Eye (tissue), 1 donor: ENCODE measurements around the gene GPC3.

ENCODE experiments used
- DNase-seq: peaks from one replicate; pipeline ENCODE4 v3.0.0-alpha.2; 2015

GPC3 gene

DNA sequence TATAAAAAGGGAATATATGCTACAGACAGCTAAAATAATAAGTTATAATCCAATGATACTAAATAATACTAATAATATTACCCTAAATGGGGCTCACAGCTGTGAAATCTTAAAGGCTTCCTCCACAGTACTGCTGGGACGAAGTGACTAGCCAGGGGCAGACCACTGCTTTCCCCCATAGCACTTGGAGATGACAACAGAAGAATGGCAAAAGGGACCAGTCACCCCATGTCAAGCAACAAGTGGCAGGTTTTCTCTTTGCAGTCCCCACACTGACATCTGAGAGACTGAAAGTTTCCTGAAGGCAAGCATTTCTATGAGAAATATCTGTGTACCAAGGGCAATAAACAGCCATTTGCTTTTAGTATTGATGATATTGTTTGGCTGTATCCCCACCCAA is 396.6 kb downstream of the GPC3 start:
- DNase-seq: no peak

DNA sequence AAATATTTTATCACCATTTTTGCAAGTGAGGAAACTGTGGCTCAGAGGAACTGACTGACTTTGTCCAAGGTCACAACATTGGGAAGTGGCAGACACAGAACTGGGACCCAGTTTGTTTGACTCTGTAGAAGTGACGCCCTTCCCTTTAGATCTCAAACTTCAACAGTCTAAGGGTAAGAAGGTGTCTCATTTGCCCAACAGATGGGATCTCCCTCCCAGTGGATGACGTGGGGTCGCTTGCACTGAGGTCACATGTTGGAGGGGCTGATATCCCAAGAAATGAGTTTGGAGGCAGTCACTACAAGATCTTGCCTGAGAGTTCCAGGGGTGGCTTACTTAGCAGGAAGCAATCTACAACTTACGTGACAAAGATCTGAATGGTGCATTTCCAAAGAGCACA is 397.6 kb downstream of the GPC3 start:
- DNase-seq: no peak

DNA sequence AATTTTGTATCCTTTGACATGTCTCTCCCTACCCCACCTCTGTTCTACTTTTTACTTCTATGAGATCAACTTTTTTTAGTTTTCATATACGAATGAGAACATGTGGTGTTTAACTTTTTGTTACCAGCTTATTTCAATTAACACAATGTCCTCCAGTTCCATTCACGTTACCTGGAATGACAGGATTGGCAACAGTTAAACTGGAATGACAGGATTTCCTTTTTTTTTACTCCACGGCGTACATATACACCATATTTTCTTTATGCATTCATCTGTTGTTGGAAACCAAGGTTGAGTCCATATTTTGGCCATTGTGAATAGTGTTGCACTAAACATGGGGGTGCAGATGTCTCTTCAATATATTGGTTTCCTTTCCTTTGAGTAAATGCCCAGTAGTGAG is 398.3 kb downstream of the GPC3 start:
- no peak for DNase-seq

DNA sequence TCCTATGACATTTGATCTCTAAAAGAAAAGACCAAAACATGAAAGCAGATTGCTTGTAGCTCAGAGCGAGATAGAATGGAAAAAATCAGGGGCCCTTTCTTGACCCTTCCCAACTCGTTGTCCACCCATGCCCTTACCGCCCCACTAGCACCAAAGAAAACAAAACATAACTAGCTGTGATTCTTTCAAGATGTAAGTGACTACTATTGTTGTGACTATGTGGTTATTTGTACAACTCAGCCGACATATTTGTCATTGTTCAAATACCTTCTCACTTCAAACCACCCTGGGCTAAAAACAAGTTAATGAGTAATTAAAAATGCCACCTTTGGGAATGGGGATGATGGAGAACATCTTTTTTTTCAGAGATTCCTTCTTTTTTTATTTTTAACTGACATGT is 399.0 kb downstream of the GPC3 start:
- DNase-seq: no peak

DNA sequence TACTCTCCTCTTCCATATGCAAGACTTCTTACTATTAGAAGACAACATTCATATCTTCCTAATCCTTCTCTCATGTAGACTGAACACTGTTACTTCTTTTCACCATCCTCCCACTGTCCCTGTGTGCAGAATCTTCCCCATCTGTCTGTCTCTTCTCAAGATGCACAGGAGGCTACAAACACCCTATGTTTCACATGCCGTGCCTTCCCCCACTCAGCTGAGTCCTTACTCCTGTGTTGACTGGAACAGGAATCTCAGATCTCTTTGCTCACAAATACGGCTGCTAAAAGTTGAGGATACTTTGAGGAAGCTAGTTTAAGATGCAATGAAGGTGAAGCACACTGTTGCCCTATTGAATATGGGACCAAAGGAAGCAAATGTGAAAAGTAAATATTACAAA is 401.6 kb downstream of the GPC3 start:
- DNase-seq: no peak

DNA sequence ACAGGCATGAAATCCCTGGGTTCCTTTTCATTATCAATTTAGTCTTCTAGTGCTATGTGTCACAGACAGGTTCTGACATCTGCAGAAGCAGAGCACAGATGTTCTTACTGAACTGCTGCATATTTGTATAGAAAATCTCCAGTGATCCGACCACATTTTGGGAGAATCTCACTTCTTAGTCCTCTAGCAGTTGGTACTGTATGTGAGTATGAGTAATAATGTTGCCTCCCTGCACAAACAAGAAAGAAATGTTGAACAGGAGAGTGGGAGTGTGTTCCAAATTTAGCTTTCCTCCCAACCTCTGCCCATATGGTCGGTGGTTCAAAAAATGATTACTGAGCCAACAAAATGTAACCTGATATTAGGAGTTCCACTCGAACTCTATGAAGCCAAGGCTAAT is 404.8 kb downstream of the GPC3 start:
- DNase-seq: no peak

DNA sequence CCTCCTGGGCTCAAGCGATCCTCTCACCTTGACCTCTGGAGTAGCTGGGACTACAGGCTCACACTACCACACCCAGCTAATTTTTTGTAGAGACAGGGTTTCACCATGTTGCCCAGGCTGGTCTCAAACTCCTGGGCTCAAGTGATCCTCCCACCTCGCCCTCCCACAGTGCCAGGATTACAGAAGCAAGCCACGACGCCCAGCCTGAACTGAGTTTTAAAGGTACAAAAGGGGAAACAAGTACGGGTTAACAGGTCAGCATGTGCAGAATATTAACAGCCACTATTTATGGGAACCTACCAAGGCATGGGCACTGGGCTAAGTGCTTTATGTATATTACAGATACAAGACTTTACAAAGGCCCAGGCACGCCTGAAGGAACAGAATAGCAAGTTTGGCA is 405.8 kb downstream of the GPC3 start:
- DNase-seq: no peak

DNA sequence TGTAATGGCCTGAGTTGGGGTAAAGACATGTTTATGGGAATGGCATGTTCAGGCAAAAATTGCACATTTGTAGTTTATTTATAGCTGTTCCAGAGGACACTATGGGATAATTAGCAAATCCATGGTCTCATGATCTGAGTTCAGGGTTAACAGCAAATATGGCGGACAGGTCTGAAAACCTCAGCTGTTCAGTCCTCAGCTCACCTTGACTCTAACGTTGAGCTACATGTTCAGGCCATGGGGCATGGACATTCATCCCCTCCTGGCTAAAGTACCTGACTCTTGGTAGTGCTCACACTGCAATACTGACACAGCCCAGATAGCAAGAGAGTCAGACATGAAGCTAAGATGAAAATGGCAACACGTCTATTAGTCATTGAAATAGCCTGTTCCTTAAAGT is 408.5 kb downstream of the GPC3 start:
- no peak for DNase-seq

DNA sequence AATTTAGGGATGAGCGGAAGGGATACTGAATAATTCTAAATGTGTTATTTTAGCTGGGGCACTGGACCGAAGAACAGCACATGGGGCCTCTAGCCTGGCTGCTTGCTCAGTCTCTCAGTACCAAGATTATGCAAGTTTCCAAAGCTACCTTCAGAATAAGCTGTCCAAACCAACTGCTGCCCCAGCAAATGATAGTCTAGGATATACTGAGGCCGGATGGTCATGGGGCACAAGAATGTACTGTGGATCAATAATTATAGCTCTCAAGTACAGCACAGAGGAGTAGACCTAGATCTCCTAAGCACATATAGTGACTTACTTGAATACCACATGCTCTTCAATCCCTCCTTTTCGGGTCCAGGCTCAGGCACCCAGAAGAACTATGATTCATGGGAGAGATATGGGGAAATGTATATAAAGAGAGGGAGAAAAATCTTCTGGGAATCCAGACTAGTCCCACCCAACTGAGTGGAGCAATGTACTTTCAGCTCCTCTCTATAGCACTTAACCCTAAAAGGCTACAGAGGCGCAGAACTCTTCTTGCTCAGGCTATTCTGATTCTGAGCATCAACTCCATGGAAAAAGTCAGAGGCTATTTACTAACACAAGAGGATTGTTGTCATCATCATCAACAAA is 409.8 kb downstream of the GPC3 start:
- DNase-seq: no peak

DNA sequence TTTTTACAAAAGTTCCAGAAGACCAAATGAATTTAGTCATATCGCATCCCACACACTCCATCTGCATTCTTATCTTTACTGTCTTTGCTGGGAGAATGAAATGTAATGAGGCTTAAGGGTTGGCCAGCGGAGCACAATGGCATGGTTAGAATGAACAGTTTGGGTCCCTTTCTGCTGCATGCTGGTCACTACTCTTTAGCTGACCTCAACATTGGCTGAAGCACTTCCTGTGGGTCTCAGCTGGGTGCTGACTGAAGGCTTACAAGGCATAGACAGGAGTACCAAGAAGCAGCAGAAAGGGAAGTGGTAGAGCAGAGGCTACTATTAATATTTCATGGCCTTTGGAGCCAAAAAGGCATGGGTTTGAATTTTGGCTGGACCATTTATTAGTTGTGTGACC is 410.7 kb downstream of the GPC3 start:
- DNase-seq: no peak

DNA sequence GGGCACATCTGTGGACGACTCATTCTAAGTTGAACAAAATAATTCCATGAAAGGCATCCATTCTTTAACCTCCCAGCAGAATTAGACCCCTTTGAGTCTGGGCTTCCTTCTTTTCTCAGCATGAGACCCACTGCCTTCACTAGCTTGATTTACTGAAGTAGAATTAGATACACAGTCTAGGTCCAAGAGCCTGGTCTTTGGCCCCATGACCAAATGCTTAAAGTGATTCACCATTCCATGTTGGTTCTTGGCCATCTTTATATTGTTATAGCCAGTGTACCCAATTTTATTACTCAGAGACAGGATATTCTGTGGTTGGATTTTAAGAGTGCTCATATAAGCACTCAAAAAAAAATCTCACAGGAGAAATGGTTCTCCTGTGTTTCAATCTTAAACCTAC is 414.8 kb downstream of the GPC3 start:
- no peak for DNase-seq

DNA sequence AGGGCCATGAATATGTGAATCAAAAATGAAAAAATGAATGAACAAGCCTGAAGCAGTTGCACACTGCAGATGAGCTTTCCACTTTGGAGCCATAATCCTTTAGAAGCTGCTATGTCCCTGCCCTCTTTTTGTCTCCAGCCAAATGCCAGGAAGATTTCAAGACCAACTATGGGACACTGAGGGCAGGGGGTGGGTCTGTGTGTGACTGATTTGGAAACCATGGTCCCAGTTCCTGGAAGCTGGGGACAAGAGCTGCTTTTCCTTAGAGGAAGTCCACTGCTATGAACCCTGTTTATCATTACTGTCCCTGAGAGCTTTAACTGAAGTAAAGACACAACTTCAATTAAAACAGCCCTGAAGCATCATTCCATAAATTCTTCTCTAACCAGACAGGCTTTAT is 416.2 kb downstream of the GPC3 start:
- DNase-seq: no peak

DNA sequence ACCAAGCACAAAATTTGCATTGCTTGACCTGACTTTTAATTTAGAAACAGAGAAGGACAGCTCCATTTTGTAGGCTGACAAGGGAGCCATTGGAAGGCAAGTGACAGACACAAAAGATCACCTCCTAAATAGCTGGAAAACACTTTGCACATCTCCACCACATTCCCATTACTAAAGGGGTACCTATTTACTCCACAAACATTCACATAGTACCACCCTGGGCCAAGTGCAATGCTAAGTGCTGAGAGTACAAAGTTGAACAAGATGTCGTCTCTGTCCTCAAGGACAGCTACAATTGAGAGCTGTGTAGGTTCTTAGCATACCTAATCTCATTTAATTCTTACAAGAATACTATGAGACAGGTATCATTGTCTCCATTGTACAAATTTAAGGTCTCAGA is 417.3 kb downstream of the GPC3 start:
- no peak for DNase-seq

DNA sequence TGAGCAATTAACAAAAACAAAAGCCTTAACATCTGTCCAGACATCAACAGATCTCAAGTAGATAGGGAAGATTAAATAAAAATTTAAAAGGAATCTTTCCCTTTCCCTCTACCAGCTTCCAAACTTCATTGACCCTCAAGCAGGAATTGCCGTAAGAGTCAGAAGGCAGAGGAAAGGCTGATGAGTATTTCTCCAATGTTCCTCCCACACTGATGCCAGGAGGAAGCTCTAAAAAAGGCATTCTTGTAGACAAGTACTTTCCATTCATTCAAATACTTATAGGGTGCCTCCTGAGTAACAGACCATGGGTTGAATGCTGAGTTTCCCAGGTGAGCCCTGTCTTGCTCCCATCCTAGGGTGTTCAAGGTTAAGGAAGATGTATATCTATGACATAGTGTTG is 418.5 kb downstream of the GPC3 start:
- no peak for DNase-seq

DNA sequence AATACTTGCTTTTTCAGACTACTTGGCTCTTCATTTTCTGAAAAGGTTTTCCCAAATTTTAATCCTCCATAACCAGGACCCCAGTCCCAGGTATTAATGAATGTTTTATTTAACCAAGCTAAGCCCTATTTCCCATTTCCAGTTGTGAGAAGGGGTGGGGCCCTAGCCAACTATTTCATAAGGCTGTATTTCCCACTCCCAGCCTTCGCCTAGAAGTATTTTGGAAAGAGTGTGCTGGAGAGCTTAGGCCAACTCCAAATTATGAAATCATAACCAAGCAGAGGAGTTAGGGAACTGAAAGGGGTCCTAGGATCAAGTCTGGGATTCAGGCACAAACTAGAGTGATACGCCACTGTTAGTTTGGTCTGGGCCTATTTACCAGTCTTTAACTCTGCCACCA is 421.7 kb downstream of the GPC3 start:
- DNase-seq: no peak

DNA sequence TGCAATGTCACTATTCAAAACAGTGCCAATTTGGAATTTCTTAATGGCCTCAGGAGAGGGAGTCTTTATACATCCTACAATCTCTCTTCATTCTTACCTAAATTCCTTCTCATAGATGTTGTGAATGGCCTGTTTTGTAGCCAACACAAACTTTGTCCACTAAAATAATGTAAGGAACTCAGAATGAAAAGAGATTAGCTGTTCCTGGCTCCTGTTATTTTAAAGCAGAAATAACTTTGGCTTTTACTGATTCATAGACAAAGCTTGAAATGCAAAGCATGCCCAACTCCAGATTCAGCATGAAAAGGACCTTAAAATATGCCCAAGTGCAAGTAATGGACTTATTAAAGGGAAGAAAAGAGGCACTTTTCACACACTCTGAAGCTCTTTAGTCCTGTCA is 424.1 kb downstream of the GPC3 start:
- DNase-seq: no peak

DNA sequence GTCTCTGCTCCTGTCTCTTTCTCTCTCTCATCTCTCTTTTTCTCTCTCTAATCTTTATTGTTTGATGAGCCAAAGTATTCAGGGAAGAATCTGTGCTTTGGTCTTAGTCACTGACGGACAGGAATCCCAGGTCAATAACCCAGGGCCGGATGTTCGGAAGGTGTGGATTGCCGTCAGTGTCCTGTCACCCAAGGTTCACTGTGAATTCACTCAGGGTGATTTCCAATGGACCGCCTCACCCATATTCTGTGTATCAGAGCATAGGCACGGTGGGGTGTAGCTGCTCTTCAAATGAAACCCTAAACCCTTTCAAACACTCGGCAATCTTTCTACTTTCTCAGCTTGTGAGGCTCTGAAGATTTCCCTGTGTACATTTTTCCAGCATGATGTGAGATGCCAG is 425.5 kb downstream of the GPC3 start:
- DNase-seq: no peak

DNA sequence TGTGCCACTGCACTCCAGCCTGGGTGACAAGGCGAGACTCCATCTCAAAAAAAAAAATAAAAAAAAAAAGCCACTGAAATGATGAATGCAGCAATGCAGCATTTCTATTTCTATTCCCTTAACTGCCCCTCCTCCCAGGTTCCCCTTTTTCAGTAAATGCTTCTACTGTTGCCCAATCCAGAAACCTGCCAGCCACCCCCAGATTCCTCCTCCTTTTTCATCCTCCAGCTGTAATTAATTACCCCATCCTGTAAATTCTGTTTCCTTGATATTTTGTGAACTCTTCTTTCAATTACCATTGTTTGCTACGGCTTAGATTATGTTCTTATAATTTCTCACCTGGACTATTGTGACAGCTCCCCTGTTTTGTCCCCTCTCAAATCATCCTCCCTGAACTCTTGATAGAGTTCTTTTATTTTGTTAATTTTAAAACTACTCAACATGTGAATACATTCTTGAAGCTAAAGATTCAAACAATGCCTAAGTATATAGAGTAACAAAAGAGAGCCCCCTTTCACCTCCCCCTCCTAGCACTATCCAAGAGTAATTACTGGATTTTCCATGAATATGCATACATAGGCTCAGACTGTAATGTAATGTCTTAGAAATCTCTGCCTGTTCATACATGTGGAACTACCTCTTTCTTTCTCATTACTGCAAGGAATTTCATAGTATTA is 429.5 kb downstream of the GPC3 start:
- DNase-seq: no peak

DNA sequence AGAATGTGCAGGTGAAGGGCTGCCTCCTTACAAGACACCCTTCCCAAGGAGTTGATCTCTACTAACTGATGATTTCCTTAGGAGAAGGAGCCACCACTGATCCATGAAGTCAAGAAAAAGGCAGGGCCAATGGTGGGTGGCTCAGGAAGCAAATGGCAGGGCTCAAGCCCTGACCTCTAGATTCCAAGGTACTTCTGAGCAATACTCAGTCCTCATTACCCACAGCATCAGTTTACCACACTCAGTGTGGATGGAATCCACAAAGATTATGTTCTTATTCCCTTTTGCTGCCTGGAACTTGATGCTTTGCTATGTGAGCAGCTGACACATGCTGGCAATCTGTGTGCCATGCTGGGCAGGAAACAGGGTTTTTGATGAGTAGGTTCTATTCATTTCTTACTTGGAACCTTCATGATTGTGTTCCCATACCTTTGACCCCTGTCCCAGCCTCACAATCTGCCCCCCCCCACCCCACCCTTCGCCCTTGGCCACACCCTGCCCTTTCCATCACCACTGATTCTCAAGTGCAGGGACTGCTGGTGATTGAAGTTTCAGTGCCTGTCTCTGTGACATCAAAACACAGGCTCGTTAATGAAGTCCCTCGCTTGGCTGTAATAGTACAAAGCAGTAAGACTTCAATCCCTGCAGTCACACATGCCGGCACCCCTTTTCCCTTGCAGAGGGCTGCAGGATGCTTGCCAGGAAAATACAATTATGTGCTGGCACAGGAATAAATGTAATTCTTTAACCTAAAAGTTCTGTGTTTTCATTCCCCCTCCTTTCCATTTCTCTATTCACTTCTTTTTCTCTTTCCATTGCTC is 434.5 kb downstream of the GPC3 start:
- no peak for DNase-seq

DNA sequence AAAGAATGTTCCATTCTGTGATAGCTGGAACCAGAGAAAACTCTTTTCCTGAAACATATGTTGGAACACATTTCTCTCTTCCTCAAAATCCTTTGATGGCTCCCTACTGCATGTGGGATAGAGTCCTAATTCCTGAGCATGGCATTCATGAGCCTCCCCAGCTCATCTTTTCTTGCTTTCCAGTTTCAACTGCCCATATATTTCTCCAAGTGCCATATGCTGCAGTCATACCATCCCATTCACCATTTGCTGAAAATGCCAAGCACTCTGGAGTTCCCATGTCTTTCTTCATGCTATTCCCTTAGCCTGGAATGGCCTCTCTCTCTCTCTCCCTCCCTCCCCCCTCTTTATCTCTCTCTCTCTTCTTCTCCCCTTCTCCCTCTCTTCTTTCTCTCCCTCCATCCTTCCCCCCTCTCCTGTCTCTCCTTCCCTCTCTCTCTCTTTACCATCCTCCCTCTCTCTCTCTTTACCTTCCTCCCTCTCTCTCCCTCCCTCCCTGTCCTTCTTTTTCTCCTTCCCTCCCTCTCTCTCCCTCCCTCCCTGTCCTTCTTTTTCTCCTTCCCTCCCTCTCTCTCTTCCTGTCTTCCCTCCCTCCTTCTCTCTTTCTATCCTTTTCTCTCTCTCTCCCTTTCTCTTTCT is 436.0 kb downstream of the GPC3 start:
- no peak for DNase-seq

DNA sequence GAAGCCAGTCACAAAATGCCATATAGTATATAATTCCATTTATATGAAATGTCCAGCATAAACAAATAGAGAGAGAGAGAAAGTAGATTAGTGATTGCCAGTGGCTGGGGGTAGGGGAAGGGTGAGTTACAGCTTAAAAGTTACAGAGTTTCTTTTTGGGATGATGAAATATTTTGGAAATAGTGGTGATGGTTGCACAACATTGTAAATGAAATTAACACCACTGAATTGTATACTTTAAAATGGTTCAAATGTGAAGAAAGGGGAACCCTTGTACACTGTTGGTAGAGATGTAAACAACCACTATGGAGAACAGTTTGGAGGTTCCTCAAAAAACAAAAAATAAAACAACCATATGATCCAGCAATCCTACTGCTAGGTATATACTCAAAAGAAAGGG is 439.0 kb downstream of the GPC3 start:
- no peak for DNase-seq

DNA sequence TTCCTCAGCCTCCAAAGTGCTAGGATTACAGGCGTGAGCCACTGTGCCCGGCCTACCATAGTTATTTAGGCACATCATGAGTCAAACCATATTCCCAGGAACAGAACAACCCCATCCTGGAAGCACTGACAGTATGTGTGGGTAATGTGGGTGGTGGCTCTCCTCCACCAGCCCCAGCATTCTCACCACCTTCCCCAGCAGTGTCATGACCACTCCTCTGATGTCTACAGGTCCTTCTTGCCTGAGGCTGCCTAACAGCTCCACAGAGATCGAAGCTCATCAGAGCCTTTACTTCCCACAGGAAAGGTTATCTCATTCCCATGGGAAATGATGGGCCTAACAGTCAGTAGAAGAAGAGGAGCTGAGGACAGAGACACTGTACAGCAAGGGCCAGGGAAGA is 440.6 kb downstream of the GPC3 start:
- DNase-seq: no peak

DNA sequence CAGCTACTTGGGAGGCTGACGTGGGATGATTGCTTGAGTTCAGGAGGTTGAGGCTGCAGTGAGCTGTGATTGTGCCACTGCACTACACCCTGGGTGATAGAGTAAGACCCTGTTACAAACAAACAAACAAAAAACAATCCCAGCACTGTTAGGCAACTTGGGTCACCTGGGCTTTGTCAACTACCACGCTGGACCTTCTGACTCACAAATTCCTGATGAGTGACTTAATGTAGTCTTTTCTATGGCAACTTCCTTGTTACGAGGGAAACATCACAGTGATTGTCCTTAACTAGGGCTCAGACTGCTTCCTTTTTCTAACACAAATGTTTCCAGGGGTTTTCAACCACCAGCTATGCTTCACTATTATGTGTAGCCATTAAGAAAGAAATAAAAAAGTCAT is 441.3 kb downstream of the GPC3 start:
- DNase-seq: no peak

DNA sequence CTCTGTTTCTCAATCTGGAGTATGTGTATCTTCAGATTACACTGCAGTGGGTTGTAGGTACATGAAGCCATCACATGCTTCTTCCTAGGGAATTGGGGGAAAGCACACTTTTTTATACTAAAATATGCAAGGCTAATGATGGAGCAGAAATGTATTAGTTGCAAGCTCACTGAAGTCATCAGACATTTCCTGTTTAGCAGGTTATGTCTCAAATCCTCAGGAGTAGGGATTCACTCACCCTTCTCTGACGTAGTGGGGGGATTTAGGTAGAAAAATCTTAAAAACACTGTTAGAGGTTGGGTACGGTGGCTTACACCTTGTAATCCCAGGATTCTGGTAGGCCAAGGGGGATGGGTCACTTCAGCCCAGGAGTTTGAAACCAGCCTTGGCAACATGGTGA is 441.7 kb downstream of the GPC3 start:
- DNase-seq: no peak
